Right atrium auricular region (tissue), 2 donors: ENCODE measurements around the gene TGFBR3. TPM values are rescaled to one million over a fixed set of nuclear protein-coding genes. Genes with fewer than 3 reads are reported as not detected.

Experiments used
- DNase-seq: peaks from one replicate; pipeline ENCODE4 v3.0.0-alpha.2; 2019; ENCODE audit warnings: low spot score
- H3K27ac ChIP-seq, 2 donors: fragments of 200-600 bp; sonication (generic); 1 replicate in 1 of 2; 2 replicates in 1 of 2; pipeline ENCODE4 v1.5.1; 2016 to 2019
- H3K27me3 ChIP-seq, 2 donors: fragments of 200-600 bp; sonication (generic); one replicate each; pipeline versions ENCODE4 v1.5.1 to v1.6.0; 2017 to 2019
- H3K36me3 ChIP-seq: fragments of 200-600 bp; sonication (generic); one replicate; pipeline ENCODE4 v1.5.1; 2016
- H3K4me1 ChIP-seq, 2 donors: fragments of 200-600 bp; sonication (generic); one replicate each; pipeline versions ENCODE4 v1.5.1 to v1.6.0; 2017 to 2019
- H3K4me3 ChIP-seq, 2 donors: fragments of 200-600 bp; sonication (generic); 1 replicate in 1 of 2; 2 replicates in 1 of 2; pipeline ENCODE4 v1.5.1; 2017 to 2019; ENCODE audit warnings: mild to moderate bottlenecking in 1 of 2, moderate library complexity in 1 of 2
- H3K9me3 ChIP-seq, 2 donors: fragments of 200-600 bp; sonication (generic); one replicate each; pipeline ENCODE4 v1.5.1; 2019
- total RNA-seq, 2 donors: library from RNA; depleted of rRNA; stranded (reverse); fragments of >200 nt; gene quantifications; one replicate each; pipeline ENCODE4 v1.1.0, GENCODE V29; 2016
- TF ChIP-seq, protein P1 (sequence below), 2 donors: fragments of 200-600 bp; sonication (generic); IDR thresholded peaks; one replicate each; pipeline ENCODE4 v1.5.1; 2019; ENCODE audit warnings: antibody characterized with exemption in 2 of 2

The TGFBR3 gene
- total RNA-seq, 2 donors from 2014 or later = 40.5 to 64.8 TPM

DNA sequence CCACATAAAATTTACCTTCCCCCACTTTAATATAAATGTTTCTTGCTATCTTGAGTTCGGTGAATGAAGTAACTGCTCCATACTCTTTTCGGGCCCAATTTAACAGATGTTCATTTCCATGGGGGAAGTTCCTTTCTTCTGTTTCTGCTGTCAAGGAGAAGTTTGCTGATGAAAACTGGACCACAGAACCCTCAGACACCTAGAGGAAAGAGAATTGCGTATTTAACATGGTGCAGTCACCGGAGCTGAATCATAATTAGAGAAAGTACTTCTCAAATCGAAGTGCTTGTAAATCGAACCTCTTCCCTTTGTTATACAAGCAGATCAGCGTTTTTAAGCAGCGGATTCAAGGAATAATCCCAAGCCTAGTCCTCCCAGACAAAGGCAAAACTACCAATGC is 151.2 kb downstream of the TGFBR3 start:
- Histone ChIP-seq H3K4me3 (no peak overlapping the region), H3K4me1 (peaks cover 0 to 38% of the 10 kb centered on the region in 2 donors), H3K36me3 (peaks cover 29% of the 10 kb centered on the region), H3K9me3 (no peaks in the 10 kb centered on the region), H3K27me3 (no peaks in the 10 kb centered on the region), H3K27ac (peak overlapping the region; percentile 65 to 83)
- no peak for DNase-seq
- TF ChIP-seq, protein P1, sequence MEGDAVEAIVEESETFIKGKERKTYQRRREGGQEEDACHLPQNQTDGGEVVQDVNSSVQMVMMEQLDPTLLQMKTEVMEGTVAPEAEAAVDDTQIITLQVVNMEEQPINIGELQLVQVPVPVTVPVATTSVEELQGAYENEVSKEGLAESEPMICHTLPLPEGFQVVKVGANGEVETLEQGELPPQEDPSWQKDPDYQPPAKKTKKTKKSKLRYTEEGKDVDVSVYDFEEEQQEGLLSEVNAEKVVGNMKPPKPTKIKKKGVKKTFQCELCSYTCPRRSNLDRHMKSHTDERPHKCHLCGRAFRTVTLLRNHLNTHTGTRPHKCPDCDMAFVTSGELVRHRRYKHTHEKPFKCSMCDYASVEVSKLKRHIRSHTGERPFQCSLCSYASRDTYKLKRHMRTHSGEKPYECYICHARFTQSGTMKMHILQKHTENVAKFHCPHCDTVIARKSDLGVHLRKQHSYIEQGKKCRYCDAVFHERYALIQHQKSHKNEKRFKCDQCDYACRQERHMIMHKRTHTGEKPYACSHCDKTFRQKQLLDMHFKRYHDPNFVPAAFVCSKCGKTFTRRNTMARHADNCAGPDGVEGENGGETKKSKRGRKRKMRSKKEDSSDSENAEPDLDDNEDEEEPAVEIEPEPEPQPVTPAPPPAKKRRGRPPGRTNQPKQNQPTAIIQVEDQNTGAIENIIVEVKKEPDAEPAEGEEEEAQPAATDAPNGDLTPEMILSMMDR (IDR thresholded peaks at IDR 0.05) = no peak

DNA sequence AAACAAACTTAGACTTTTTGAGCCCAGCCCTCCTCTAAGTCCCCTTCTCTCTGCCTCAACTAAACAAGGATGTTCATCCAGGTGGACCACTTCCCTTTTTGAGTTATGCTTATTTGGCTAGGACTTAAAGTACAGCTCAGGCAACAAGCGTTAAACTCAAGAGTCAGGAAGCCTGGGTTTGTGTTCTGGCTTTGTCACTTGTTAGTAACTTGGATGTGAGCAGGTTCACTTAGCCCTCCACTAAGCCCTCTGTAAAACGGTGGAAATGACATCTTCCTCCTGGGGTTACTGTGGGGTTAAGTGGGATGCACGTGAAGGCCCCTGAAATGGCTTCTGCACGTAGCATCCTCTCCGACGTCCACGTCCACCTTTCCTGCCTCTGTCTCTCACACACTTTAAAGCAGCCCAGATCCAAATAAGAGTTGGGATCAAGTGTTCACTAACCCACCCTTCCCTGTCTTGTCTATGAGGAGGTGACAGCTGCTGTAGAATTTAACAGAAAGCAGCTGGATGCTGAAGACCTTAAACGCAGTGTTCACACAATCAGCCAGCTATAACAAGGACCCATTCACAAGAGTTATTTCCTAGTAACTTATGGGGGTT is 152.7 kb downstream of the TGFBR3 start:
- Histone ChIP-seq H3K27ac (peak overlapping the region; percentile 32 to 60), H3K27me3 (no peaks in the 10 kb centered on the region), H3K4me3 (no peak overlapping the region), H3K4me1 (peaks cover 0 to 38% of the 10 kb centered on the region in 2 donors), H3K36me3 (peaks cover 33% of the 10 kb centered on the region), H3K9me3 (no peaks in the 10 kb centered on the region)
- DNase-seq = no peak
- TF ChIP-seq, protein P1 (IDR thresholded peaks at IDR 0.05) = no peak

DNA sequence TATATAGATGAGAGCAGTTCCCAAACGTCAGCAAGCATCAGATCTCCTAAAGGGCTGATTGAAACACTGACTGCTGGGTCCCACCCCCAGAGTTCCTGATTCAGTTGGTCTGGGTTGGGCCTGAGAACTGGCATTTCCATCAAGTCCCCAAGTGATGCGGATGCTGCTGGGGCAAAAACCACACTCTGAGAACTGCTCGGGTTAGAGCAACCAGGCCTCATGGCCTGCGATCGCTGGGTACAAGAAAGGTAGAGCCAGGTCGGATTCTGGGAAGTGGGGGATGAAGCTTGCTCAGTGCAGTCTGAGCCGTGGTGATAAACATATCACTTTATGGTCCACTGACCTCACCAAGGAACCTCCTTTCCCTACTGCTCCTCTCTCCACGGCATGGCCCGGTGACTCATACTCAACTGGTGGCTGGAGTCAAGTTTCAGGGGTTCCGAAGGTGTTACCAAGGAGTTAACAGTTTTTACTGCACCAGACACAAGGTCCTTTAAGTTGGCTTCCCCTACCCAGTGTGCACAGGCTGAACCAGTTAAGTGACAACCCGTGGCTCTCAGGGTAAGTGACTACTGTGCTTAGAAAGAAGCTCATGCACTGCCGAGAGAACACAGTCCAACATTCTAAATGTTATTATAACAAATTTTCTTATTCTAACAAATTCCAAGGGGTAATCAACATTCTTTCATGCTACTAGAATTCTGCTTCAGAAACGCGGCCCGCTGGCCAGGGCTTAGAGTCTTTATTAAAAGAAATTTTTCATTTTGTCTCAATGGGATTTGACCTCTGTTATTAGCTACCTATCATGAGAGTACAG is 153.5 kb downstream of the TGFBR3 start:
- peaks cover 0 to 40% of the 10 kb centered on the region in 2 donors for H3K4me1 ChIP-seq
- TF ChIP-seq, protein P1 (IDR thresholded peaks at IDR 0.05) = no peak
- H3K36me3 ChIP-seq = peaks cover 30% of the 10 kb centered on the region
- no peaks in the 10 kb centered on the region for H3K27me3 ChIP-seq
- H3K27ac ChIP-seq = peak overlapping the region; percentile 32 to 60
- no peak for DNase-seq
- no peaks in the 10 kb centered on the region for H3K9me3 ChIP-seq
- no peak overlapping the region for H3K4me3 ChIP-seq

DNA sequence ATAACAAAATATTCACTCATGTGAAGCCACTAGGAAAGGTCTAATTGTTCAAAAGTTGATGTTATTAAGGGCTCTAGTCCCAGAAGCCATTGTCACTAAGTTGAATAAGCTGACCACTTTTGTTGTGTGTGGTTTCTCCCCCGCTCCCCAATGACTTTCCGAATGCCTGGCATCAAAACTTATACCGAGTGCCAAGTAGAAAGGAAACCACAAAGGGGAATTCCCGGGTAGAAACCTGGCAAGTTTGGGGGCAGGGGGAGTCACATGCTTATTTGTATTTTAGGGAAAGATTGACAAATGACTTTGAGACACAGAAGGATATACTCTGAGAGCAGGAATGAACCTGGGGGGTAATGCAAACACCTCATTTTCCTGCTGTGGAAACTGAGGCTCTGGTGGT is 154.1 kb downstream of the TGFBR3 start:
- Histone ChIP-seq H3K4me1 (peaks cover 0 to 40% of the 10 kb centered on the region in 2 donors), H3K9me3 (no peaks in the 10 kb centered on the region), H3K27ac (peak overlapping the region; percentile 32 to 60), H3K4me3 (no peak overlapping the region), H3K27me3 (no peaks in the 10 kb centered on the region), H3K36me3 (peaks cover 30% of the 10 kb centered on the region)
- TF ChIP-seq, protein P1 (IDR thresholded peaks at IDR 0.05) = no peak
- no peak for DNase-seq

DNA sequence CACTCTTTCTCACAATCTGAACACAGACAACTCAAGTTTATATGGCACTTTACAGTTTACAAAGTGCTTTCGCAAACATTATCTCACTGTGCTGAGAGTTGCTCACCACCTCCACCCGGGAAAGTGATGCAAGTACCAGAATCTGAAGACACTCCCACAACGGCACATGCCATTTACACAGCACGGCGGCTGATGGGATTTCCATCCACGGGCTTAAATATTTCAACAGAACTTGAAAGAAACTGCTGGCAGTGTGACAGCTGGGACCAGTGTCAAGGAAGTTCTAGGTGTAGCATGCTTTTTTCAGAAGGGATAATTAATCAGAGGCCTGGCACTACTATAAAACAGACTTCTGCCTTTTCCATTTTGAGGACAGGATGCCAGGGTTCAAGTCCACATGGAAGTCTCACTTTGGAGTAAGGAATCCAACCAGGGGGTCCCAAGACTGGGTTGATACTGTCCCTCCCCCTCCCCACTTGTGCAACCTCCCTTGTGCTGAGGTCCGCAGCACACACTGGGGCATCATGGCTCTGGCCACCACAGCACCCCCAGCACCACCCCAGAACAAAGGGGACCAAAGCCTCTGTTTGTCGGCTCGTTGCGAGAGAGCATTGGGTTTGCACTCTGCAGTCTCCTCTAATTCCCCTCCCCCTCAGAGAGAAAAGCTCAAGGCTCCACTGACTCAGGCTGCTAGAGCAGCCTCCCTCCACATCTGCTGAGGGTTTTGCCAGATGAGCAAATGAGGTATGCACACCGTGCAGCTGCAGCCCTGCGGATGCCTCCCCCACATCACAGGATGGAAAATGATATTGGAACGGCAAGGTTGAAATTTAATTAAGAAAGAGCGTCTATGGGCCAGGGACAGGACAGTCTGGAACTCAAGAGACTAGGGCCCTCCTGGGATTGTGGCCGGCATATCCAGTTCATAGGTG is 154.9 kb downstream of the TGFBR3 start:
- no peak for DNase-seq
- Histone ChIP-seq H3K27me3 (no peaks in the 10 kb centered on the region), H3K27ac (peak overlapping the region; percentile 32 to 60), H3K4me1 (peaks cover 0 to 40% of the 10 kb centered on the region in 2 donors), H3K4me3 (no peak overlapping the region), H3K9me3 (no peaks in the 10 kb centered on the region), H3K36me3 (peaks cover 30% of the 10 kb centered on the region)
- TF ChIP-seq, protein P1 (IDR thresholded peaks at IDR 0.05) = no peak
